ENCODE data around the gene SPHK2. TPM values are rescaled to one million over a fixed set of nuclear protein-coding genes. Genes with fewer than 3 reads are reported as not detected.
A peak's percentile ranks its signal among the peaks of the same experiment; 100 is the strongest.

Gene SPHK2
- total RNA-seq, 1 experiment from 2014 or later = 19.9 TPM

GRCh38 chr19:48645620-48646000, 26.3 kb downstream of the SPHK2 start:
- intact Hi-C loops (cut with micrococcal nuclease) = no loop called here
- Histone ChIP-seq H3K79me2 (ENCODE audit: insufficient read depth, low read length) (no peaks in the 10 kb centered on the region), H3K9ac (ENCODE audit: low read length) (peak overlapping the region; percentile 56), H3K36me3 (ENCODE audit: control insufficient read depth in 1 of 2, insufficient read depth in 2 of 2, low read length in 2 of 2) (no peaks in the 10 kb centered on the region), H3K9me3 (ENCODE audit: control insufficient read depth in 1 of 2, insufficient read depth in 1 of 2, low read depth in 1 of 2, low read length in 2 of 2) (no peaks in the 10 kb centered on the region), H3K4me2 (ENCODE audit: low read length) (peak overlapping the region; percentile 85), H3K9me2 (ENCODE audit: insufficient read depth) (no peaks in the 10 kb centered on the region), H2AFZ (ENCODE audit: low read depth, low read length, poor library complexity, severe bottlenecking) (no peak overlapping the region), H3K4me3 (replicated peaks in 1 of 2; ENCODE audit: low read depth in 1 of 2, low read length in 2 of 2) (peak overlapping the region; percentile 55 to 58), H3K27ac (ENCODE audit: low read depth, low read length) (peak overlapping the region; percentile 83), H4K20me1 (ENCODE audit: insufficient read depth) (no peaks in the 10 kb centered on the region), H3K27me3 (ENCODE audit: insufficient read depth, low read length) (no peaks in the 10 kb centered on the region), H3K4me1 (ENCODE audit: control insufficient read depth in 1 of 2, insufficient read depth in 2 of 2, low read length in 2 of 2) (peaks cover 19 to 49% of the 10 kb centered on the region in 2 experiments)
- DNase-seq (ENCODE audit: low read depth, low spot score) (no peak), ATAC-seq (0 out of 2 replicates have a peak, but pooled peaks have one; percentile 1)
- POLR2A ChIA-PET = interaction anchor here (0.5 to 2.5 kb wide), 18 partner anchors 8 to 995 kb away, joined by 3 to 27 read pairs (median 4); partner anchors contain the start of genes DBP, FGF21, FUT2 and PPP1R15A
- TSS peak; percentile 92 for BruUV-seq (replicated peaks)
- RAD21 ChIA-PET (ENCODE audit: low non-redundant PET in 1 of 2, low total read pairs in 2 of 2, uncharacterized antibody in 2 of 2, unreplicated experiment in 2 of 2) = interaction anchor here (0.9 to 1.4 kb wide), 4 partner anchors 30 to 197 kb away, joined by 3 to 5 read pairs (median 3); no protein-coding TSS in a partner anchor
- CTCF ChIA-PET = interaction anchor here (0.7 to 2.4 kb wide), 17 partner anchors 8 to 325 kb away, joined by 3 to 14 read pairs (median 4); partner anchors contain the start of genes FUT2, RPL18 and SPHK2
- TF ChIP-seq RAD21 (IDR thresholded peaks at IDR 0.05; ENCODE audit: low read depth) (no peak), EZH2phosphoT487 (IDR thresholded peaks at IDR 0.05; ENCODE audit: borderline replicate concordance) (no peak), CTCF (IDR thresholded peaks at IDR 0.05 in 2 of 3, conservative IDR thresholded peaks at IDR 0.05 in 1 of 3; ENCODE audit: borderline replicate concordance in 1 of 3, insufficient read depth in 1 of 3, low read depth in 2 of 3, low read length in 2 of 3) (no peak), SP1 (IDR thresholded peaks at IDR 0.05; ENCODE audit: low read depth) (no peak), ZFX (IDR thresholded peaks at IDR 0.05) (no peak), POLR2AphosphoS5 (IDR thresholded peaks at IDR 0.05; ENCODE audit: low read depth, low read length) (no peak), ELF1 (IDR thresholded peaks at IDR 0.05; ENCODE audit: borderline replicate concordance, low read depth) (no peak), YY1 (IDR thresholded peaks at IDR 0.05; ENCODE audit: extremely low read depth, insufficient replicate concordance, low read depth, low read length) (no peak), ZBTB33 (IDR thresholded peaks at IDR 0.05; ENCODE audit: extremely low read depth, insufficient replicate concordance, low read length) (no peak), CBX3 (IDR thresholded peaks at IDR 0.05; ENCODE audit: low read depth) (no peak), REST (IDR thresholded peaks at IDR 0.05; ENCODE audit: low read depth) (no peak), EZH2 (IDR thresholded peaks at IDR 0.05) (no peak), ATF3 (IDR thresholded peaks at IDR 0.05) (no peak), EGR1 (IDR thresholded peaks at IDR 0.05; ENCODE audit: low read depth) (no peak), ZNF274 (IDR thresholded peaks at IDR 0.05; ENCODE audit: low read depth, low read length) (no peak), FOSL1 (IDR thresholded peaks at IDR 0.05; ENCODE audit: low read depth) (no peak), SRF (IDR thresholded peaks at IDR 0.05; ENCODE audit: low read depth) (no peak), POLR2A (IDR thresholded peaks at IDR 0.05; ENCODE audit: borderline replicate concordance, extremely low read depth, insufficient read depth, insufficient read length) (no peak), SIN3A (IDR thresholded peaks at IDR 0.05; ENCODE audit: low read depth) (no peak), CEBPB (IDR thresholded peaks at IDR 0.05; ENCODE audit: low read depth) (no peak)
